ENCODE results near the gene DNAH10.

DNA sequence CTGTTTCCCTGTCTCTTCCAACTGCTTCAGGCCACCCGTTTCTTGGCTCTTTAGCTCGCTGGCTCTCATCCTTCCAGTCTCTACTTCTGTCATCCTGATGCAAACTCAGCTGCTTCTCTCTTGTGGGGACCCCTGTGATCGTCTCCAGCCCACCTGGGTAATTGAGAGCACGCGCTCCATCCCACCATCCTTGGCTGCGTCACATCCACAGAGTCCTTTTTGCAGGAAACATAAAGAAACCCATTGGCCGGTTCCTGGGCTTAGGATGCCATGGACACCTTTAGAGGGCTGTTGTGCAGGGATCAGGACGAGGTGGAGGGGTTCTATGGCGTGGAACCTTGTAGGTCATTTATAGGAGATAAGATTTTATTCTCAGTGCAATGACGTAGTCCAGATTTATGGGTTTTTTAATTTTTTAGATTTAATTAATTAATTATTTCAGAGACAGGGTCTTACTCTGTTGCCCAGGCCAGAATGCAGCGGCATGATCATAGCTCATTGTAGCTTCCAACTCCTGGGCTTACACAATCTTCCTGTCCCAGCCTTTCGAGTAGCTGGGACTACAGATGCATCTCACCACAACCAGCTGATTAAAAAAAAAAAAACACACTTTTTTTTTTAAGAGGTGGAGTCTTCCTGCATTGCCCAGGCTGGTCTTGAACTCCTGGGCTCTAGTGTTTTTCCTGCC, 127.9 kb downstream of the DNAH10 start:
- TF ChIP-seq, protein P1, sequence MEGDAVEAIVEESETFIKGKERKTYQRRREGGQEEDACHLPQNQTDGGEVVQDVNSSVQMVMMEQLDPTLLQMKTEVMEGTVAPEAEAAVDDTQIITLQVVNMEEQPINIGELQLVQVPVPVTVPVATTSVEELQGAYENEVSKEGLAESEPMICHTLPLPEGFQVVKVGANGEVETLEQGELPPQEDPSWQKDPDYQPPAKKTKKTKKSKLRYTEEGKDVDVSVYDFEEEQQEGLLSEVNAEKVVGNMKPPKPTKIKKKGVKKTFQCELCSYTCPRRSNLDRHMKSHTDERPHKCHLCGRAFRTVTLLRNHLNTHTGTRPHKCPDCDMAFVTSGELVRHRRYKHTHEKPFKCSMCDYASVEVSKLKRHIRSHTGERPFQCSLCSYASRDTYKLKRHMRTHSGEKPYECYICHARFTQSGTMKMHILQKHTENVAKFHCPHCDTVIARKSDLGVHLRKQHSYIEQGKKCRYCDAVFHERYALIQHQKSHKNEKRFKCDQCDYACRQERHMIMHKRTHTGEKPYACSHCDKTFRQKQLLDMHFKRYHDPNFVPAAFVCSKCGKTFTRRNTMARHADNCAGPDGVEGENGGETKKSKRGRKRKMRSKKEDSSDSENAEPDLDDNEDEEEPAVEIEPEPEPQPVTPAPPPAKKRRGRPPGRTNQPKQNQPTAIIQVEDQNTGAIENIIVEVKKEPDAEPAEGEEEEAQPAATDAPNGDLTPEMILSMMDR (conservative IDR thresholded peaks at IDR 0.05; ENCODE audit: low read length) = no peak
- TF ChIP-seq EZH2phosphoT487 (IDR thresholded peaks at IDR 0.05; ENCODE audit: borderline replicate concordance) = no peak

All from Loucy (cell line).